ENCODE results near the gene SLC35B2.

The SLC35B2 gene

GRCh38 chr6:44248579-44248978 lies 8.7 kb downstream of the SLC35B2 start:
- no peak for TF ChIP-seq GATA2 (IDR thresholded peaks at IDR 0.05; ENCODE audit: low read depth, low read length)
- TF ChIP-seq GATA3 (IDR thresholded peaks at IDR 0.05; ENCODE audit: low read depth, low read length), result no peak

- no peak for TF ChIP-seq GATA3 (IDR thresholded peaks at IDR 0.05; ENCODE audit: low read depth, low read length)
- TF ChIP-seq GATA2 (IDR thresholded peaks at IDR 0.05; ENCODE audit: low read depth, low read length), result no peak
These were observed 9.7 kb downstream of the SLC35B2 start for GRCh38 chr6:44247338-44248302.

- TF ChIP-seq GATA2 (IDR thresholded peaks at IDR 0.05; ENCODE audit: low read depth, low read length) (no peak), GATA3 (IDR thresholded peaks at IDR 0.05; ENCODE audit: low read depth, low read length) (no peak)
These were observed 10.5 kb downstream of the SLC35B2 start, which contains the start of gene HSP90AB1 for GRCh38 chr6:44246663-44247337. Gene HSP90AB1 (plus strand): TSS chr6:44247101. CDS start chr6:44248630, 1,529 bp downstream.

- TF ChIP-seq GATA2 (IDR thresholded peaks at IDR 0.05; ENCODE audit: low read depth, low read length) (no peak; the same call in 1 of the 2 replicates), GATA3 (IDR thresholded peaks at IDR 0.05; ENCODE audit: low read depth, low read length) (no peak)
These were observed 11.2 kb downstream of the SLC35B2 start for GRCh38 chr6:44245912-44246662.

- TF ChIP-seq GATA3 (IDR thresholded peaks at IDR 0.05; ENCODE audit: low read depth, low read length) (no peak), GATA2 (IDR thresholded peaks at IDR 0.05; ENCODE audit: low read depth, low read length) (no peak)
These were observed 11.9 kb downstream of the SLC35B2 start for GRCh38 chr6:44245391-44245911.

- TF ChIP-seq GATA3 (IDR thresholded peaks at IDR 0.05; ENCODE audit: low read depth, low read length) (no peak), GATA2 (IDR thresholded peaks at IDR 0.05; ENCODE audit: low read depth, low read length) (no peak)
These were observed 14.0 kb downstream of the SLC35B2 start for GRCh38 chr6:44243345-44243744.

- no peak for TF ChIP-seq GATA2 (IDR thresholded peaks at IDR 0.05; ENCODE audit: low read depth, low read length)
- no peak for TF ChIP-seq GATA3 (IDR thresholded peaks at IDR 0.05; ENCODE audit: low read depth, low read length)
These were observed 18.5 kb downstream of the SLC35B2 start for GRCh38 chr6:44238687-44239350.

GRCh38 chr6:44237813-44238433 lies 19.4 kb downstream of the SLC35B2 start:
- TF ChIP-seq GATA2 (IDR thresholded peaks at IDR 0.05; ENCODE audit: low read depth, low read length) (no peak), GATA3 (IDR thresholded peaks at IDR 0.05; ENCODE audit: low read depth, low read length) (no peak)

- TF ChIP-seq GATA2 (IDR thresholded peaks at IDR 0.05; ENCODE audit: low read depth, low read length) (no peak), GATA3 (IDR thresholded peaks at IDR 0.05; ENCODE audit: low read depth, low read length) (no peak)
These were observed 20.1 kb downstream of the SLC35B2 start for GRCh38 chr6:44237021-44237812.

- TF ChIP-seq GATA2 (IDR thresholded peaks at IDR 0.05; ENCODE audit: low read depth, low read length) (no peak), GATA3 (IDR thresholded peaks at IDR 0.05; ENCODE audit: low read depth, low read length) (no peak)
These were observed 21.3 kb downstream of the SLC35B2 start for GRCh38 chr6:44235891-44236516.

GRCh38 chr6:44235269-44235668 lies 22.1 kb downstream of the SLC35B2 start:
- TF ChIP-seq GATA3 (IDR thresholded peaks at IDR 0.05; ENCODE audit: low read depth, low read length) (no peak), GATA2 (IDR thresholded peaks at IDR 0.05; ENCODE audit: low read depth, low read length) (peak; percentile 79)
